NCI-H345 treated with DMSO at 0.1 percent for 48 hours (cell line): ENCODE measurements around the gene RAB2B.

Experiments used
- DNase-seq: peaks from one replicate; lab custom pipeline; 2025; ENCODE audit not compliant: unreplicated experiment; lab: John Stamatoyannopoulos, UW

Gene RAB2B

GRCh38 chr14:21476925-21477681 is at the start of gene RAB2B, which contains the start of gene TOX4:
Gene RAB2B (minus strand): TSS chr14:21476959. CDS start chr14:21476872, 87 bp downstream.
Gene TOX4 (plus strand): TSS chr14:21477195. CDS start chr14:21477279, 84 bp downstream.
- DNase-seq = peak; percentile 98

DNA sequence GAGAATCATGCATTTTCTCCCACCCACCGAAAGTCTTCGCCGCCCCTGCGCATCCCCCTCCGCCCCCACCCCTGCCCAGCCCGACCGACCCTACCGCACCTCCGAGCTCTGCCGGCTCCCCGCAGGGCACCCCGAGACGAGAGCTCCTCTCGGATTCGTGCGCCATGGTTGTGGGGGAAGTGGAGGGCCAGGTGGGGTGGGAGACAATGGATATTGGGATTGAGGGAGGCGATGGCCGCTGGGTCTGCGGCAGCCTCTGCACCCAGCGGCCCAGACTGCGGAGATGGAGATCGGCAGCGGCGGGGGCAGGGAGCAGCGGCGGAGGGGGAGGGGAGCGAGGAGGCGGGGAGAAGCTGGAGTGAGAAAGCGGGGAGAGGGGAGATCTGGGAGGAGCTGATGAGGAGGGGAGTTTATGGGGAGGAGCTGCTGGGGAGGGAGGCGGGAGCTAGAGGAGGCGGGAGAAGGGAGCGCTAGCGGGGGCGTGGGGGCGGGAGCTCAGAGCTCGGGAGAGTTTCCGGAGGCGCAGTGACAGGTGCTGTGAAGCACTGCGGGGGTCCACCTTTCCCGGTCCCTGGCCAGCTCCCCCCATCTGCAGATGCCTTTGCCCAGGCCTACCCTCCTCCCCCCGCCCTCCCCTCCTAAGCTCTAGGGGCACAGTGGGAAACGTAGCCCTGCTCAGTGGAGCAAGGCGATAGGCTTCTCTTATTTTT is 49.4 kb upstream of the RAB2B start, which contains the start of gene SALL2:
TSS of gene SALL2 (minus strand) at position 385 of the 710 bp plus-strand sequence. CDS start at position 166, 219 bp downstream.
- DNase-seq = peak; percentile 96

- no peak for DNase-seq
These were observed 48.8 kb upstream of the RAB2B start for GRCh38 chr14:21525571-21525961.

GRCh38 chr14:21524575-21525490 is 48.1 kb upstream of the RAB2B start:
- DNase-seq = no peak

GRCh38 chr14:21523203-21523602 is 46.4 kb upstream of the RAB2B start:
- DNase-seq = no peak

- no peak for DNase-seq
These were observed 44.7 kb upstream of the RAB2B start for GRCh38 chr14:21521501-21521900.

GRCh38 chr14:21520767-21521166 is 44.0 kb upstream of the RAB2B start:
- no peak for DNase-seq

DNA sequence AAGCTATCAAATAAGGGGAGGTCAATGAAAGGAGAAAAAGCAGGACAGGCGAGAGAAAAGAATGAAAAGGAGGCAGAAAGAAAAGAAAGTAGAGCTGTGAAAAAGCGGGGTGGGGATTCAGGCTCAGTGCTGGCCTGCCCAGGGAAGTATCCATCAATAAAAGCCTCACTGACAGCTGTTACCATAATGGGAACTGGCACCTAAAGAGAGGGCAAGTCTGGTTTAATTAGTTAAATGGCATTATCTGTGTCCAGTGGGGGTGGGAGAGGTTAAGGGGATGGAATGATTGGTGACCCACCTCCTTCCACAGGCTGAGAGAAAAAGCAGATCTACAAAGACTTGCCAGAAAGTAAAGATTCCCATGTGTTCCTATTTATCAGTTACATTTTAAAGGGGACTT is 42.0 kb upstream of the RAB2B start:
- no peak for DNase-seq

DNA sequence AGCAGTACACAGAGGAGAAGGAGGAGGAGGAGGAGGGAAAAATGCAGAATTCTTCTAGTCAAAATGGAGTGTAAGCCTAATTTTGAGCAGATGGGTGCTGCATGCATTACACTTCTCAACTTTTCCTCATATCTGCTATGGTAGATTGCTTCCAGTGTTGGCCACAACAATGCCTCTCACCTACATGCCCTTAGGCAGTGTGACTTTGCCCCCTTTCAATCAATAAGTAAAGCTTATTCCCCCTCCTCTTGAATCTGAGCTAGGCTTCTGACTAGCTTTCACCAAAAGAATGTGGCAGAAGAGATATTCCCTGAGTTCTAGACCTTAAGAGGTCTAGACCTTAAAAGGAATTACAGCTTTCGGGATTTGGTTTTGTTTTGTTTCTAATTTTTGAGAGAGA is 37.6 kb upstream of the RAB2B start:
- no peak for DNase-seq

DNA sequence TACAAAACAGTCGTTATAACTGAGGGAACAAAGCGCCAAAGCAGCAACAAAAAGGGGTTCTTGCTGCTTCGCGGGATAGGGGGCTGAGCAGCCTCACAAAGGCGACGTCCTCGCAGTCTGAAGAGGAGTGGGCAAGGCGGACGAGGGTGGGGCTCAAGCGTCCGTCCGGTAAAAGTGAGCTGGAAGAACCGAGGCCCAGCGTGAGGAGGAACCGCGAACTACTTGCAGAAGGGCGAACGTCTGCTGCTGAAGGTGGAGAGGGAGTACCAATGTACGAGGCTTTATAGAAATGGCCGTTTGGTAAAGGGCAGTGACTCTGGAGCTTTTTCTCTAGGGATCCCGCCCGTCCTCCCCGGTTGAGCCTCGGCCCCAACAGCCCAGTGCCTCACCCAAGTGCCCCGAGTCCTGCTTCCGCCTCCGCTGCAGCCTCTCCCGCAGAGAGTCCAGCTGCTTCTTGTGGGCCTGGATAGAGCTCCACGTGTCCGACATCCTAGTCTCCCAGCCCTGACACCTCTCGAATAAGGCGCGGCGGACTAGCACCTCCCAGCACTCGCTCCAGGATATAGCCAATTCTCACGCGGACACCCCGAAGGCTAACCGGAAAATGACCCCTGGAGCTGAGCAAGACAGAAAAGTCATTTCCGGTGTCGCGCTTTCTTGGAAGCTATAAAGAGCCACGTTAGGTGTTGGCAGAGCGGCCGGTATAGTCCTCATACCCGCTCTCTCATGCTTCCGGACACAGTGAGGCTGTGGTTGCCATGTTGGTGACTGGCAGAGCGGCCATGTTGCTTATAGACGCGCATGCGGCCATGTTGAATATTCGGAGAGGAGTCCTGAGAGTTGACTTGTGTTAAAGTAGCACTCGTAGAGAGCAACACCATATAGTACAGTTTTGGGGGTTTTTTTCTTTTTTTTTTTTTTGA is 34.2 kb upstream of the RAB2B start, which contains the start of gene METTL3:
TSS of gene METTL3 (minus strand) at position 606 of the 923 bp plus-strand sequence. CDS start at position 489, 117 bp downstream.
- peak; percentile 98 for DNase-seq

- DNase-seq = no peak
These were observed 32.8 kb upstream of the RAB2B start for GRCh38 chr14:21509432-21510143.

GRCh38 chr14:21506557-21506956 is 29.8 kb upstream of the RAB2B start:
- no peak for DNase-seq

GRCh38 chr14:21505012-21505553 is 28.3 kb upstream of the RAB2B start:
- no peak for DNase-seq

DNA sequence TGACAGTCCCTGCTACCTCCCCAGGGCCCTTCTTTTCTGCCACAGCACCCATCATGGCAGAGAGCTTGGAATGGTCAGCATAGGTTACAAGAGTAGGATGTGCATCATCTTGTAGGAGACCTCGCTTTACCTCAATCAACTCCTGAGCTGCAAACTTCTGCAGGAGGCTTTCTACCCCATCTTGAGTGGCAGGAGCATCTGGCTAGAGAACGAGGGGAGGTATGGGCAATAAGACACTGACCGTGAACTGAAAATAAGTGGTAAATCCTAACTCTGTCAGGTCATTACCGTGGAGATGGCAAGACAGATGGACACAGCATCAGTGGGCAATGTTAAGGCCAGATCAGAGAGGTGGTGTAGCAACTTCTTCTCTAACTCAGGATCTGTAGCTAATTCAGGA is 26.6 kb upstream of the RAB2B start:
- DNase-seq = no peak

GRCh38 chr14:21501568-21501967 is 24.8 kb upstream of the RAB2B start:
- DNase-seq = no peak

DNA sequence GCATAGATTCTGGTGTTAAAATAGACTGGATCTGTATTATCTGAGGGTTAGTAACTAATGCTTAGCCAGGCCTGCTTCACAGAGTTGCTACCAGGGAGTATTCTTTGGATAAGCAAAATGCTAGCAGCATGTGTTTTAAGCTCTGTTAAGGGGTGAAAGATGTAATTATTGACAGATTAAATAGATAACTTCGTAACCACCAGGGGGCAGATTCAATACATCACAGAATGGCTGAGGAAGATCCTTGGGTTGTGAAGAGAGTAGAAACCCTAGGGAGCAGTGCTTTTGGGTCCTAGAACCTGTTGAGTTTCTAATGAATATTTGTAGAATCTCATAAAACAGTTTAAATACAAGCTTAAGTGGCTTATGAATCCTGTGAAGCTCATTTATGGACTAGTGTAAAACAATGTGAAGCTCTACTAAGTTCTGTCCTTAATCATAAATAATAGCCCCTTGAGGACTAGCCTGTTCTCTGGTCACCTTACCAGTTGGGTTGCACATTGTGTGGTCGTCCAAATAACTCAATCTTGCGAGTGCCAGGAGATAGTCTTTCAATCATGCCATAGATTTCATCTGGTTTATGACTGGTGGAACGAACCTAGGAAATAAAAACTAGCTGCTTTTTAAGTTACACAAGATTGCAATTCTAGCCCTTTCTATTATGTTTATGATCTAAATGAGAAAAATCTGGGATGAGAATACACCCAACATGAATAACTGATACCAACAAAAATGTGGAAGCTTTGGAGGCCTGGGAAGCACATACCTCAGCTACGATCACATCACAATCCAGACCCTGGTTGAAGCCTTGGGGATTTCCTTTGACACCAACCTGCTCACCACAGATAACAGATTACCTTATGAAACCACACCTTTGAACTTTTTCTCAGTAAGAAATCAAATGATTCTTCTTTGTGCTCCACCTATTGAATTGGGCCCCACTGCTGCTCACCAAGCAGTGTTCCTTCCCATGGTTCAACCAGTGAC is 22.1 kb upstream of the RAB2B start:
- peak; percentile 52 for DNase-seq

DNA sequence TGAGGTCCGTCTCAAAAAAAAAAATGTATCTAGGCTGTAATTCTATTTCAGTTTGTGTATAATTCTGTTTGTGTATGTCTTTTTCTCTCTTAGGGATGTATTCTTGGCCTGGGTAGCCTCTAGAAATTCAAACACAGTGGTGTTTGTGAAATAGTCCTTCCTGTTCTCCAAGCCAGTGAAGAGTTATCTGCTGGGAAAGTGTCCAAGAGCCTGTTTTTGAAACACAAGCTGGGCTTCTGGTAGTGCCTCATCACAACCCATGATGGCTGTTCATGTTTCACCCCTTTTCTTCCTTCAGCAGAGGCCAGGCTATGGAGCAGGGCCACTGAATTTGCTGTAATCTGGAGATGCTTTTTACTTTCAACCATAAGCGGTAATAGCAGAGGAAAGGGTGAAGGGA is 19.7 kb upstream of the RAB2B start:
- no peak for DNase-seq
